ENCODE results near the gene ABHD2.

DNA sequence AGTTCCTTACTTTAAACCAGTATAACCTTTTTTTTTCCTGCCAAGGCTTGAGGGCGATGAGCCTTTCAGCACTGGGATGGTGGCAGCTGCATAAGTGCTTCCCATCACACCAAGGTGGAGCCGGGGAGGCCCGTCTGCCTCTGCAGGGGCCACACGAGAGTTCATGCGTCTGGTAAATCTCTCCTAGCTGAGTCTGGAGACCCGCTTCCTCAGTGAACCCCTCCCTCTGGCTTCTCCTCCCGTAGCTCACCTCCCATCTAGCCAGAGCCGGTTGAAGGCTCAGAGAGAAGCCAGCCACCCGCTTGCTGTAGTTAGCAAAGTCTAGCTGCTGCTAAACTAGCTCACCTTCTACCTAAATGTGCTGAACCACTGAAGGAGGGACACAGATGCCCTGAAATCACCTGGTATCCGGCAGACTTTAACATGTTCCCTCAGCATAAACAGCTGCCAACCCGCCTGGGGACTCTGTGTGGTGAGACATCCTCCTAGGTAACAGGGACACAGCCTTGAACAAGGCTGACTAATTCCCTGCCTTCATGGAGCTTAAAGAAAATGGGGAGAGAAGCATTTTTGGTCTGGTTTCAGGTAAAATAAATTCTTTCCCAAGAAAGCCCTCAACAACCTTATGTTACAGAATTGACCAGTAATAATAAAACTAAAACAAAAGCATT, 90.2 kb downstream of the ABHD2 start:
- TF ChIP-seq POLR2A (IDR thresholded peaks at IDR 0.05; ENCODE audit: low read depth) (no peak), CTCF (IDR thresholded peaks at IDR 0.05) (no peak), EP300 (IDR thresholded peaks at IDR 0.05) (no peak), POLR2AphosphoS5 (IDR thresholded peaks at IDR 0.05) (no peak)

Measured in esophagus muscularis mucosa (tissue), 4 donors.